NCI-H345 treated with DMSO at 0.1 percent for 48 hours (cell line): ENCODE measurements around the gene ZBTB17.

Source experiments
- DNase-seq: peaks from one replicate; lab custom pipeline; 2025; ENCODE audit not compliant: unreplicated experiment; lab: John Stamatoyannopoulos, UW

The ZBTB17 gene

DNA sequence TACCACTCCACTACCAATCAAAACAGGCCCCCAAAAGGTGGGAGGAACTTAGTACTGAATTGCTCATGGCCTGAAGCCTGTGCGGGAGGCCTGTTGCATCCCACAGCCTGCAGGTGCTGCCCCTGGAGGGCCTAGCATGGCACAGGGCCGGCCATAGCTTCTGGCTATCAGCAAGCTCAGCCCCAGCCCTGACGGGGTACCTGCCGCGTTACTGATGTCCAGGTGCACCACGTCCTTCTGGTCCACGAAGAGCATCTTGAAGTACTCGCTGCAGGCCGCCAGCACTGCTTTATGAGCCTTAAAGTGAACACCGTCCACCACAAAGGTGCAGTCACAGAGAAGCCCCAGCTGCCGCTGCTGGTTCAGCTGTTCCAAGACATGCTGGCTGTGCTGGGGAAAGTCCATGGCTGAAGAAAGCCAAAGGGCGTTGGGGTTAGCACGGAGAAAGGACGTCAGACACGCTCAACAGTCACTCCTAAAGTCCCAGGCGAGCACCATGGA is 27.8 kb downstream of the ZBTB17 start:
- no peak for DNase-seq

DNA sequence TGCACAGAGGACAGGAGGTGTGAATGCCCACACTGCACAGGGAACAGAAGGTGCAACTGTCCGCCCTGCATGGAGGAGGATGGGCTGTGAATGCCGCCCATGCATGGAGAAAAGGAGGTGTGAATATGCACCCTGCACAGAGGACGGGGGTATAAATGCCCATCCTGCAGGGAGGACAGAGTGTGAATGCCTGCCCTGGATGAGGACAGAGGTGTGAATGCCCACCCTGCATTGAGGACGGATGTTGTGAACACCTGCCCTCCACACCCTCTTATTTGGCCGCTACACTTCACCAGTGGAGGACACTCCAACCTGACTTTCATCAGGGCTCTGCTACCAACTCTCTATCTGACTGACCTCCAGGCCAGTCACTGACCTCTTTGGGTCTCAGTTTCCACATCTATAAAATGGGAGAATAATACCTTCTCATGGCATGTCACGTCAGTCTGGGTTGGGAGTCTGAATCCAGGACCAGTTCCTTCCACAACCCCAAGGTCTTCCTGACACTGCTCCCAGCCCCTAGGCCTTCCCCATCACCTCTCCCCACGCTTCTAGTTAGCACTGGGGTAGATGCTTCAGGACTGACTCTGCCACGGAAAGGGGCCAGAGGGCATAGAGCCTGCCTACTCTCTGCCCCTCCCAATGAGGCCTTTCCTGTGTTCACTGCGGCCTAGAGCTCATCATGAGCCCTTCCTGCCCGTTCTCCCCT is 28.4 kb downstream of the ZBTB17 start:
- DNase-seq: no peak

DNA sequence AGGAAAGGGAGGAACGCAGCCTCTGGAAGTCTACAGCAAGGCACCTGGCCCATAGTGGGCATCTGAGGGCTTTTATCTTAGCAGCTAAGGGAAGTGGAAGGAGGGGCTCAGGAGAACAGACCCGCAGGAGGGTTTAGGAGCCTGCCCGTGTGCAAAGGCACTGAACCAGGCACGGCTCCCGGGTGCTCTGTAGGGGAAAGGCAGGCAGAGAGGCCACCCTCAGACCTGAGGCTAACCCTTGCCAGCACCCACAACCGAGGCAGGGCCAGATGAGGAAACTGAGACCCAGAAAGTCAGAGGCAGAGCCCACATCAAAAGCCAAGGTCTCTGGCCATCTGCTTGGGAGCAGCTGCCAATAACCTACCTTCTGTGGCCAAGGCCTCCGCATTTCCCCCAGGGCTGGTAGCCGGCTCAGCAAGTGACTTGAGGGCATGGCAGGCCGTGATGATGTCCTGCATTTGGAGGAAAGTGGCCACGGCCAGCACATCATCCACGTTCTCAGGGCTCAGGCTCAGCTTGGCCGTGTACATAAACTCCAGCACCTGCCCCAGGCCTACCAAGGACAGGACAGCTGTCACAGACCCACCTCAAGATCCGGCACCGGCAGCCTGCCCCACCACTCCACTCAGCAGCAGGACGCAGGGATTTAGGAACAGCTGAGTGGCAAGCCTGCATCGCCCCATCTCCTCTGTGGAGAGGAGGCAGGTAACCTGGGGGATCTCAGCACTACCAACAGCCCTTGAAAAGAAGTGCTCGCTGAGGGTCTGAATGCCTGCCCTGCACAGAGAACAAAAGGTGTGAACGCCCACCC is 29.1 kb downstream of the ZBTB17 start:
- DNase-seq: no peak

DNA sequence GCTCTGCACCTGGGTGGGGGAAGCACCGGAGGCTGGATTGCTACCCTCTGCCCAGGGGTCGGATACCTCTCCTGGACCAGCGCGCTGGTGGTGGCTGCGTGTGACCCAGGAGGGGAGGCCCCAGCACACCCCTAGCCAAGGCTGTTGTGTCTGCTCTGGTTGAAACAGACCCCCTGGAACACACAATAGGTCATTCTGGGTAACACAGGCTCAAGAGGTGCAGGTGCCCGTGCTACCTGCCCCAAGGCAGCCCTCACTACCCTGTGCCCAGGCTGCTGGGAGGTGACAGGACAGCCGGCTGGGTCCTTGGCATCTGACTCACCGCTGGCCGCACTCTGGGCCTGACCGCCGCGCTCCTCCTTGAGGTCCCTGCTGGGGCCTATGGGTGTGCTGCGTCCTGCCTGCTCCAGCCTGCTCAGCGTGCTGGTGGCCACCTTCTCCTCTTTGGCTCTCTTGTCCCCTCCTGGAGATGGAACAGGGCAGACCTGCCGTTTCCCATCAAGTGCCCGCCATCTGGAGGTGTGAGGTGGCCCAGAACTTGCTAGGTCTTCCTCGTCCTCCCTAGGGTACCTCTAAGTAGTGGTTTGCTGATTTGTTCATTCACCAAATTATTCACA is 30.0 kb downstream of the ZBTB17 start:
- DNase-seq: no peak

DNA sequence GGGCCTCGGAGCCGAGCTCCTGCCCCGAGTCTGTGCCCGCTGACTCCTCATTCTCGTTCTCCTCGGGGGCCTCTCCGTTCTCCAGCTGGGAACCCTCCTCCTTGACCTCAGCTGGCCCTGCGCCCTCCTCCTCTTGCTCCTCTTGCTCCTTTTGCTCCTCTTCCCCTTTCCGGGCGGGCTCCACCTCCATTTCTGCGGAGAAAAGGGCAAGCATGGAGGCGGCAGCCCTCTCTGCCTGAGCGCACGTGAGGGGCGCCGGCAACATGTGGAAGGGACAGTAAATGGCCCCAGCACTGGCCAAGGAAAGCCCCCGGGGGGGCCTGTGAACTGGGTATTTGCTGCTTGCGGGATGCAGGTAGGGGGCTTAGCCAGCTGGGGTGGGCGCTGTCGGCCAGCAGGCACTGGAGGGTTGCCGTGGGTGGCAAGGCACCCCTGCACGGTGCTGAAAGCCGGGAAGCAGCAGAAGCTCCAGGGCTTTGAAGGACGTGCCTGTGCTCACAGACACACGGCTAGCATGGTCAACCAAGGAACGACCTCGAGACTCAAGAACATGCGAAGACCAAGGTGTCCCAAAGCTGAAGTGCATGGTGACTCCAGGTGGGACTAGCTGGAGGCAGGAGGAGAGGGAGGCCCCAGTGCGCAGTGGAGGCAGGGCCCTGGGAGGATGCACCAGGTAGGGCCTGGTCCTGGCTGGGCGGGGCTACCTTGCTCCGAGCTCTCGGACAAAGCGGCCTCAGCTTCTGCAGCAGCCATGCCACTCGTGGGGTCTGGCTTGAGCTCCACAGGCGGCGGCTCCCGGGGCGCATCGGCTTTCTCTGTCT is 30.7 kb downstream of the ZBTB17 start:
- no peak for DNase-seq

DNA sequence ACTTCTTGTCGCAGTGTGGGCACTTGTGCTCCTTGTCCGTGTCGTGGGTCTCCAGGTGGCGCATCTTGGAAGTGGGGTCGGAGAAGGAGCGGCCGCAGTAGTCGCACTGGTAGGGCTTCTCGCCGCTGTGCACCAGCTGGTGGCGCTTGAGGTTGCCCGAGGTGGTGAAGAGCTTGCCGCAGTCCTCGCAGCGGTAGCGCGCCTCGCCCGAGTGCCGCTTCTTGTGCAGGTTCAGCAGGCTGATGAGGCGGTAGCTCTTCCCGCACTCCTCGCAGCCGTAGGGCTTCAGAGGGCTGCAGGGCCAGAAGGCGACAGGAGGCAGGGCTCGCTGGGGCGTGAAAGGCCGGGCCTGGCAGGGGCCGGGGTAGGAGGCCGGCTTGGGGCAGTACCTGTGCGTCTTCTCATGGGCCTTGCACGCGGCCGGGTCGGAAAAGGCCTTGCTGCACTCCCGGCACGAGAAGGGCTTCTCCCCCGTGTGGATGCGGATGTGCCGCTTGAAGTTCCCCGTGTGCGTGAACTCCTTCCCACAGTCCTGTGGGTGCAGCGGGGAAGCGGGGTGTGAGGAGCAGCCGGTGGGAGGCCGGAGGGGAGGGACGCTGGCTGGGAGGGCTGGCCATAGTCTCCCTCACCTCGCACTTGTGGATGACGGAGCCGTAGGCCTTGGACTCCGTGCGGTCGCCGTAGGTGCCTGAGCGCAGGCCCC is 31.4 kb downstream of the ZBTB17 start:
- DNase-seq: no peak

DNA sequence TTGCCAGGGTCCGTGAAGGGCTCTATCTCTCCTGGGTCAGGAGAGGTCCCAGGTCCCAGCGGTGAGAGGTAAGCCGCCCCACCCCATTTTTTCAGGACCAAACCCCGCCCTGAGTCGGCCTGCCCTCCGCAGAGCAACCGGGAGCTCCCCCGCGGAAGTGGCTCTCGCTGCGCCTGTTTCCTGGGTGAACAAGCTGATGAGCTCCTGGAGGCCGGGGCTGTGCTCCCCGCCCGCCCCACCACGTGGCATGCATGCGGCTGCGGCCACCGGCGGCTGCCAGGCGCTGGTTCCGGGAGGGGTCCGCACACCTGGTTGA is 32.0 kb downstream of the ZBTB17 start:
- no peak for DNase-seq

DNA sequence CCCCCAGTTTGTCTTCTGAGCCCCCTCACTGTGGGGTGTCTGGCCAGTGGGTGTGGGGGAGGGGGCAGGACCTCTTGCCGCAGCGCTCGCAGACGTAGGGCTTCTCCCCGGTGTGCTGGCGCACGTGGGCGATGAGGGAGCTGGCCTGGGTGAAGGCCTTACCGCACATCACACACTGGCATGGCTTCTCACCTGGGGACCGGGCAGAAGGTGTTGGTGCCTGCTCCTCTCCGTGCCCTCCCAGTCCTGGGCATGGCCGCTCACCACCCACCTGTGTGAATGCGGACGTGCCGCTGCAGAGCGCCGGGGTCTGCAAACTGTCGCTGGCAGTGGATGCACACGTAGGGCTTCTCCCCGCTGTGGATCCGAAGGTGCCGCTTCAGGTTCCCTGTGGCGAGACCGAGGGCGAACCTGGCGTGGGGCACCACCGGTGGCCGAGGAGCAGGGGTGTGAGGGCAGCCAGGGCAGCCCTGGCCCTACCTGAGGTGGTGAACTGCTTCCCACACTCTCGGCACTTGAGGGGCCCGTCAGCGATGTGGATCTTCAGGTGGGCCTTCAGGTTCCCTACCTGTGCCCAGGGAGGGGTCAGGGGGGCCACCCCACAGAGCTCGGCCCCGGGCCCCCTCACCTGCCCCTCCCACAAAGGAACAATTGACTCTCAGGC is 32.4 kb downstream of the ZBTB17 start:
- DNase-seq: no peak

DNA sequence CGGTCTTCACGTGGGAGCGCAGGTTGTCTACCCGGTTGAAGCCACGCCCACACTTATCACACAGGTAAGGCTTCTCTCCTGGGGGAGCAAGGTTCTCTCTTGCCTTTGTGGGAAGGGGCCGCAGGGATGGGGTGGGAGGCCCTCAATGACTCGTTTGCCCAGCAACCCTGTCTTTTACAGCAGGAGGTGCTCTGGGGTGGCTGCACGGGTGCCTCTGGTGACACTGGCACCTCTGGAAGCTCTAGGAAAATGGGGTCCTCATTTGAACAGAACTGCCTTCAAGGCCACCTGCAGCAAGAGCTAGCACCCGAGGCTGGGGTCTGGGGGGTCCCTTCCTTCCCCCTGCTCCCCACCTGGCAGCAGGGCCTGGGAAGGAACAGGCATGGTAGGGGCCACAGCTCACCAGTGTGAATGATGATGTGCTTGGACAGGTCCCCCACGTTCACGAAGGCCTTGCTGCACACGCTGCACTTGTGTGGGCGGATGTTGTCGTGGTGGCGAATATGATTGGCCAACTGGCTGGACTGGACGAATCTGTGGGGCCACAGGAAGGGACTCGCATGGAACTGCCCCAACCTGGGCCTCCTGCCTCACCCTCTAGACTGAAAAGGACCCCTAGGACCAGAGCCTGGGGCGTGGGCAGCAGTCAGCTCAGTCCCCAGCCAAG is 33.1 kb downstream of the ZBTB17 start:
- no peak for DNase-seq

DNA sequence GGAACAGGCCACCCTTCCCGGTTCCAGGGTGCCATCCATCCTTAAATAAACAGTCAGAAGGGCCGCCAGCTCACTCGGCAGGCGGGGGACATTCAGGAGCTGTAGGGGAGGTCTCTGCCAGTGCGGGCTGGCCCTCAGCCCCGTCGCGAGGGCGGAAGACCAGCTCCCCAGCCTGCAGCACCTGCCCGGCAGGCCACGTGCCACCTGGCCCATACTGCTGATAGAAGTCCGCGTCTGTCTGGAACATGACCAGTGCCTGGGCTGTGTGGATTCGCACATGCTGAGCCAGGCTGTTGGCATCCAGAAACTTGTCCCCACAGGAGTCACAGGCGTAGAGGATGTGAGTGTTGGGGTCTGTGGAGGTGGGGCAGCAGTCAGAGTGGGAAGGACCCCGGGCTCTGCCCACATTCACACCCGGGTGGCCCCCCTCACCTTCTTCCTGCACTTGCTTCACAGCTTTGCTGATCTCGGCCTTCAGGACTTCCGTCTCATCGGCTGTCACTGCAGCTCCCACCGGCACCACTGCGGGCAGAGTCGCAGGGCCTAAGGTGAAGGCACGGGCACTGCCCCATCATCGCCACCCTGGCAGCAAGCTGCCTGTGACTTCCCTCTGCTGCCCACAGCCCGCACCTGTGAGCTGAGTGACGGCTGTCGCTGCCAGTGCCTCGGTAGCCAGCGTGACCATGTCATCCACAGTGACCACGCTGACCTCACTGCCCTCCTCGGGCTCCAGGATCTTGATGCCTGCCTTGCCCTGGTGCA is 33.8 kb downstream of the ZBTB17 start:
- DNase-seq: no peak

DNA sequence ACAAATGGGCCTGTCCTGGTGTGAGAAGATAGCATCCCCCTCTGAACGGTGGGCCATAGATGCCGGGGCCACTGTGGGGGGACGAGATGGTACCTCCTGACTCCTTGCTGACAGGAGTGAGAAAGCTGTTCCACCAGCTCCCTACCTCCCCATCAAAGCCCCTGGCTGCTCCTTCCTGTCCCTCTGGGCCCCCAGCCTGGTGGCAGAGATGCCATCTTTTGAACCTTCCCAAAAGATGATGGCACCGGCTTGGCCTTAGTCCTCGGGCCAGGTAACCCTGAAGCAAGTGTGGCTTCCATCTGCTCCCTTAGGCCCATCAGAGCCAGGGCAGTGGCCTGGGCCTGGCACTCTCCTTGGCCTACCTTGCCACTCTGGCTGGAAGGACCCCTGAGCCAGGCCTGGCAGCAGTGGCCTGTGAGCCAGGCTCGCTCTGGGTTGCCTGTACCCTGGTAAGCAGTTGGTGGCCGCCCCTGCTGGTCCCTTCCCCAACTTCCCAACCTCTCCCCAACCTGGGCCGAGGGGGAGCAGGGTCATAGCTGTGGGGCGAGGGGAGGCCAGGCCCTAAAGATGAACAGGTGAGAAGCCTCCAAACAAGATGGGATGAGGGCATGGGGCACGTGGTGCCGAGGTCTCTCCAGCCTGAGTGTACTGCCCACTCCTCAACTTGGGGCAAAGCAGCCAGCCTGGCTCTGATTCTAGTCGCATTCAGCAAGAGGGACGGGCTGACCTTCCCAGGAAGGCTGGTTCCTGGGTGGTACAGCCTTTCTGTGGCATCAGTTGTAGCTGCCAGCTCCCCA is 34.7 kb downstream of the ZBTB17 start:
- DNase-seq: no peak

DNA sequence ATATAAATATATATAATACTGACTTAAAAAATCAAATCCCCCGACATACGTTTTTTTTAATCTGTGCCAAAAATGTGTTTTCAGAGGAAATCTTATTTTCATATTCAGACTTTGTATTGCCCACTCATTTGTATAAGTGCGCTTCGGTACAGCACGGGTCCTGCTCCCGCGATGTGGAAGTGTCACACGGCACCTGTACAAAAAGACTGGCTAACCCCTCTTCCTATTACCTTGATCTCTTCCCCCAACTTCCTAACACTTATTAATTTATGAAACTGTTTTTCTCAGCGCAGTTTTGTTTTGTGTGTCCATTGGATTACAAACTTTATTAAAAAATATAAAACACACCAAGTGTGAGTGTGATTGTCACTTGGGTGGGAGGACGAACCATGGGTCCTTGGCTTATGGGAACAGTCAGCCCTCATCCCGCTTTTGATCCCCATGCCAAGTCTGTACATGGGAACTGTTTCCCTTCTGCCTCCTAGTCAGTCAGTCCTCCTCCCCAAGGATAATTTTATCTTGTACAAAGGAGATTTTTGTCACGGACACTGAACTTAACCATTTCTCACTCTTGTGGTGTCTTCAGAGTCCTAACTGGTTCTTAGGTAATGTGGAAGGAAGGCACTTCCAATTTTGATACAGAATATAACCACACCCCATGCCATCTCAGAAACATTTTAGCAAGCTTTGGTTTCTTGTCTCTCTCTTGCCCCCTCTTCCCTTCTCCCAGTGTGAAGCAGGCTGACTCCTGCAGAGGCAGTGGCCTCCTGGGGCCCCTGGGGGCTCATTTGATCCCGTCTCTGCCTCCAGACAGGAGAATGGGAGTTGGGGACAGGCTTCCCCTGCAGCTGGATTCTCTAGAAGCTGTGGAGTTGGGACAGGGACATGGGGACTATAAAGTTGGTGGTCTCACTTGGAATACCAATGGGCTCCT is 35.5 kb downstream of the ZBTB17 start:
- DNase-seq: no peak

DNA sequence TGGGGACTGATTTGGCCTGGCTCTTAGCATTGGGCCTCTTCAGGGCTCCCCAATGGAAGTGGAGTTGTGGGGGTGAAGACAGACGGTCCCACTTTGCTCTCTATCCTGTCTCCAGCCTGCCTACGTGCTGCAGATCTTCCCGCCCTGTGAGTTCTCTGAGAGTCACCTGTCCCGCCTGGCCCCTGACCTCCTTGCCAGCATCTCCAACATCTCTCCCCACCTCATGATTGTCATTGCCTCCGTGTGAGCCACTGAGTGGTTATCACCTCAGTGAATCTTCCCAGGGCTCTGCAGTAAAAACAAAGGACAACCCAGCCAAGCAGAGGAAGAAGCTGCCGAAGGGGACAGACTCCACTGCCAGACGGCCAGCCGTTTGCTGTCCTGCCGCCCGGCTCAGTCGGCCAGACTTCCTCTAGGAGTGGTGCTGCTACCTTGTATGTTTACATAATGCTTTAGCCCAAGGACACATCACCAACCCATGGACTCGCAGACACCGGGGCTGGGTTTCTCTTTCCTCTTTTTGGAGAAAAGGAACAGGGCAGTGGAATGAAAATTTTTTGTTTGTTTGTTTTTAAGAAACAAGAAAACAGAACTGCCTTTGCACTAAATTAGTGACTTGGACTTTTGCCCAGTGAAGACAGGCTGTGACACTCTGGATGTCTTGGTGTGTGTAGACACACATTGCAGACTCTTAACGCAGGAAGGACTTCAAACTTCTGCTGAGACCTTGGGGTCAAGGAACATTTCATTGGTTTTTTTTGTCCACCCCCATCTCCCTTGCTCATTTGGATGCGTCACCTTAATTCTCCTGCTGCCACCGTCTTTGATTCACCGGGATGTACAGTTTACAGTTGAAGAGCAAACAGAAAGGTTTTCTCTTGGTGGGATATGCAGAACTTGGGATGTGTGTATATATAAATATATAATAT is 36.5 kb downstream of the ZBTB17 start:
- DNase-seq: no peak

DNA sequence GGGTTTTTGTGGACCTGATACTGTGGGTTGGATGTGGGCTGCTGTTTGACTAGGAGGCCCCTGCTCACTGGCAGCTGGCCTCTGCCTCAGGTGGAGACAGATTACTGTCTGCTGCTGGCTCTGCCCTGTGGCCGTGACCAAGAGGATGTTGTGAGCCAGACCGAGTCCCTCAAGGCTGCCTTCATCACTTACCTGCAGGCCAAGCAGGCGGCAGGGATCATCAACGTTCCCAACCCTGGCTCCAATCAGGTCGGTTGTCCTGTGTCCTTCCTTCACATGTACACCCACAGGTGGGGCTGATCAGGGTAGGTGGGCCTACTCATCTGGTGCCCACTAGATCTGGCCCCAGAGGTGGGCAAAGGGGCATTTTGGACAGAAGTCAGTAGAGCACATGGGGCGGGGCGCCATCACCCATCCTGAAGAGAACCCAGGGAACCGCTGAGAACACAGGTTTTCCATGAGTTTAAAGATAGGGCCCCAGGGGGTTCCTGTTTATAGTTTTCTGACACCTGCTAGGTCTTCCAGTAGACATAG is 37.2 kb downstream of the ZBTB17 start:
- no peak for DNase-seq

DNA sequence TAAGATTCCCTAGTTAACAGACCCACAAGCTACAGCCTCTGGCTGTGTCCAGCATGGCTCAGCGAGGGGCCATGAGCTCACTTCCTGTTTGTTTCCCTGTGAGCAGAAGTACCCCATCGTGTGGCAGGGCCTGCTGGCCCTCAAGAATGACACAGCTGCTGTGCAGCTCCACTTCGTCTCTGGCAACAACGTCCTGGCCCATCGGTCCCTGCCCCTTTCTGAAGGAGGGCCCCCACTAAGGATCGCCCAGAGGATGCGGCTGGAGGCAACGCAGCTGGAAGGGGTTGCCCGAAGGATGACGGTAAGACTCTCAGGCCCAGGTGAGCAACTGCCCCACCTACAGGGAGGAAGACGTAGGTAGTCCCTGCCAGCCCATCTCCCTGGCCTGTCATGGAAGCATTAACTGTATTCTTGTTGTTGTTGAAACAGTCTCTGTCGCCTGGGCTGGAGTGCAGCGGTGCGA is 38.2 kb downstream of the ZBTB17 start:
- no peak for DNase-seq

DNA sequence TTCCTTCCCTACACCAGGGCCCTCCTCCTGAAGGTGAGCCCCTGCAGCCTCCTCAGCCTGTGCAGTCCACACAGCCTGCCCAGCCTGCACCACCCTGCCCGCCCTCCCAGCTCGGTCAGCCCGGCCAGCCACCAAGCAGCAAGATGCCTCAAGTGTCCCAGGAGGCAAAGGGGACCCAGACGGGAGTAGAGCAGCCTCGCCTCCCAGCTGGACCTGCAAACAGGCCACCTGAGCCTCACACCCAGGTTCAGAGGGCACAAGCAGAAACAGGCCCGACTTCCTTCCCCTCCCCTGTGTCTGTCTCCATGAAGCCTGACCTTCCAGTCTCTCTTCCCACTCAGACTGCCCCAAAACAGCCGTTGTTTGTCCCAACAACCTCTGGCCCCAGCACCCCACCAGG is 38.8 kb downstream of the ZBTB17 start:
- no peak for DNase-seq
